GM18951 (cell line): ENCODE data around the gene BICDL2.
"Not testable (repeated sequence)": the region's sequence is repeated elsewhere in the genome, so short reads cannot be mapped to it uniquely, and the experiment has no call there.

ENCODE experiments used
- POLR2A ChIP-seq: IDR thresholded peaks from 4 replicates; pipeline ENCODE4 v1.6.1; 2011; ENCODE audit warnings: mild to moderate bottlenecking; ENCODE audit not compliant: insufficient read length, insufficient read depth; ENCODE audit errors: extremely low read depth
- in situ Hi-C: fragments of 300-500 bp; cut with MboI; formaldehyde crosslinking; loops from one replicate; pipeline ENCODE4 v1.12.0; 2022; ENCODE audit warnings: low sequenced_read_pairs, mixed read lengths, inconsistent platforms; ENCODE audit not compliant: unreplicated experiment

BICDL2 gene

GRCh38 chr16:3058139-3059030 lies 21.6 kb upstream of the BICDL2 start:
- in situ Hi-C loops, result no loop called here
- no peak for TF ChIP-seq POLR2A

GRCh38 chr16:3057181-3058138 lies 20.7 kb upstream of the BICDL2 start:
- TF ChIP-seq POLR2A, result no peak
- in situ Hi-C loops, result no loop called here

- in situ Hi-C loops, result no loop called here
- TF ChIP-seq POLR2A, result no peak
Observed at GRCh38 chr16:3056336-3057180, 19.8 kb upstream of the BICDL2 start.

- in situ Hi-C loops, result not testable (repeated sequence)
Observed at GRCh38 chr16:3055734-3056115, 19.0 kb upstream of the BICDL2 start.

- in situ Hi-C loops, result no loop called here
- no peak for TF ChIP-seq POLR2A
Observed at GRCh38 chr16:3054965-3055733, 18.4 kb upstream of the BICDL2 start.

- in situ Hi-C loops, result not testable (repeated sequence)
Observed at GRCh38 chr16:3053330-3053710, 16.6 kb upstream of the BICDL2 start.

- in situ Hi-C loops, result not testable (repeated sequence)
Observed at GRCh38 chr16:3052571-3053329, 16.0 kb upstream of the BICDL2 start.

GRCh38 chr16:3051494-3051893 lies 14.8 kb upstream of the BICDL2 start:
- in situ Hi-C loops, result no loop called here
- no peak for TF ChIP-seq POLR2A

GRCh38 chr16:3051009-3051408 lies 14.3 kb upstream of the BICDL2 start:
- no peak for TF ChIP-seq POLR2A
- in situ Hi-C loops, result no loop called here

GRCh38 chr16:3050487-3050886 lies 13.7 kb upstream of the BICDL2 start:
- in situ Hi-C loops, result no loop called here
- TF ChIP-seq POLR2A, result no peak

GRCh38 chr16:3049921-3050481 lies 13.3 kb upstream of the BICDL2 start:
- TF ChIP-seq POLR2A, result no peak
- in situ Hi-C loops, result no loop called here

- no peak for TF ChIP-seq POLR2A
- in situ Hi-C loops, result no loop called here
Observed at GRCh38 chr16:3047387-3047720, 10.6 kb upstream of the BICDL2 start.
